Tibial nerve (tissue), 4 donors: ENCODE measurements around the gene UTY.

Experiments used
- CTCF ChIP-seq, 5 experiments: fragments of 200-600 bp in 3 of 5; fragments of 450-650 bp in 2 of 5; sonication (generic) in 3 of 5; IDR thresholded peaks; one replicate each; pipeline ENCODE4 v1.5.1; 2016 to 2019; ENCODE audit warnings: antibody characterized with exemption in 5 of 5, mild to moderate bottlenecking in 3 of 5, moderate library complexity in 2 of 5
- EP300 ChIP-seq, 2 donors: sonication (generic); formaldehyde crosslinking; IDR thresholded peaks; one replicate each; pipeline ENCODE4 v1.6.1; 2017; ENCODE audit warnings: antibody characterized with exemption in 2 of 2, mild to moderate bottlenecking in 1 of 2
- POLR2A ChIP-seq, 2 donors: fragments of 450-650 bp; IDR thresholded peaks; one replicate each; pipeline ENCODE4 v1.6.1; 2017; ENCODE audit warnings: antibody characterized with exemption in 2 of 2, mild to moderate bottlenecking in 2 of 2, moderate library complexity in 2 of 2

- no peak for TF ChIP-seq CTCF (IDR thresholded peaks at IDR 0.05)
- no peak for TF ChIP-seq POLR2A (IDR thresholded peaks at IDR 0.05)
- no peak for TF ChIP-seq EP300 (IDR thresholded peaks at IDR 0.05)
Measured at GRCh38 chrY:13429551-13429950, 50.3 kb downstream of the UTY start.
